Spinal cord (tissue), 10 donors: ENCODE data around the gene GPR132. TPM values are rescaled to one million over a fixed set of nuclear protein-coding genes. Genes with fewer than 3 reads are reported as not detected.
"Not testable (repeated sequence)": the region's sequence is repeated elsewhere in the genome, so short reads cannot be mapped to it uniquely, and the experiment has no call there.

ENCODE experiments used
- DNase-seq, 6 donors: peaks; one replicate each; pipeline versions ENCODE4 v3.0.0 to v3.0.0-alpha.2; 2013 to 2015; ENCODE audit warnings: low spot score in 6 of 6, low read depth in 4 of 6
- H3K27ac ChIP-seq: one replicate; pipeline ENCODE4 v1.5.1; 2013; ENCODE audit warnings: low read depth, low read length, control low read depth
- H3K27me3 ChIP-seq: one replicate; pipeline ENCODE4 v1.6.1; 2013; ENCODE audit warnings: low read length; ENCODE audit not compliant: control insufficient read depth, insufficient read depth
- H3K36me3 ChIP-seq: one replicate; pipeline ENCODE4 v1.6.1; 2013; ENCODE audit warnings: low read length; ENCODE audit not compliant: control insufficient read depth, insufficient read depth
- H3K4me1 ChIP-seq: one replicate; pipeline ENCODE4 v1.6.1; 2013; ENCODE audit warnings: low read length; ENCODE audit not compliant: control insufficient read depth, insufficient read depth
- H3K4me3 ChIP-seq: one replicate; pipeline ENCODE4 v1.5.1; 2013; ENCODE audit warnings: low read depth, low read length, control low read depth
- H3K9me3 ChIP-seq: one replicate; pipeline ENCODE4 v1.6.1; 2013; ENCODE audit warnings: low read length; ENCODE audit not compliant: control insufficient read depth, insufficient read depth
- WGBS: methylation state at CpG from one replicate; pipeline ENCODE4 v1.1.5; 2013; ENCODE audit warnings: missing lambda C conversion rate; ENCODE audit not compliant: insufficient coverage; 5-methylcytosine and 5-hydroxymethylcytosine counted together
- polyA plus RNA-seq, 2 donors: library from polyadenylated mRNA; unstranded; fragments of 120-200 nt; gene quantifications; one replicate each; pipeline ENCODE4 v1.2.1, GENCODE V29; 2013; ENCODE audit not compliant: insufficient read length in 2 of 2
- total RNA-seq, 2 donors: library from RNA; depleted of rRNA in 1 of 2; stranded (reverse); fragments of 120-200 nt in 1 of 2; fragments of >200 nt in 1 of 2; gene quantifications; one replicate each; pipeline versions ENCODE4 v1.2.3 to v1.2.4, GENCODE V29; 2013 to 2014
- donor health status: healthy.

The GPR132 gene
- total and polyA plus RNA-seq, 4 donors = 0.69 to 1.4 (median 1.1) TPM

GRCh38 chr14:105069871-105070759 is 4.9 kb upstream of the GPR132 start:
- no peak overlapping the region for H3K27ac ChIP-seq
- H3K36me3 ChIP-seq = no peaks in the 10 kb centered on the region
- H3K4me3 ChIP-seq = no peak overlapping the region
- WGBS = 77% methylated on average over 20 of the region's 20 CpGs
- peaks cover 13% of the 10 kb centered on the region for H3K4me1 ChIP-seq
- H3K9me3 ChIP-seq = no peaks in the 10 kb centered on the region
- no peaks in the 10 kb centered on the region for H3K27me3 ChIP-seq
- DNase-seq = no peak

GRCh38 chr14:105069522-105069870 is 4.3 kb upstream of the GPR132 start:
- H3K9me3 ChIP-seq = no peaks in the 10 kb centered on the region
- no peaks in the 10 kb centered on the region for H3K36me3 ChIP-seq
- DNase-seq = no peak
- no peaks in the 10 kb centered on the region for H3K27me3 ChIP-seq
- 88% methylated on average over 7 of the region's 10 CpGs for WGBS
- no peak overlapping the region for H3K4me3 ChIP-seq
- peaks cover 9% of the 10 kb centered on the region for H3K4me1 ChIP-seq
- H3K27ac ChIP-seq = no peak overlapping the region

DNA sequence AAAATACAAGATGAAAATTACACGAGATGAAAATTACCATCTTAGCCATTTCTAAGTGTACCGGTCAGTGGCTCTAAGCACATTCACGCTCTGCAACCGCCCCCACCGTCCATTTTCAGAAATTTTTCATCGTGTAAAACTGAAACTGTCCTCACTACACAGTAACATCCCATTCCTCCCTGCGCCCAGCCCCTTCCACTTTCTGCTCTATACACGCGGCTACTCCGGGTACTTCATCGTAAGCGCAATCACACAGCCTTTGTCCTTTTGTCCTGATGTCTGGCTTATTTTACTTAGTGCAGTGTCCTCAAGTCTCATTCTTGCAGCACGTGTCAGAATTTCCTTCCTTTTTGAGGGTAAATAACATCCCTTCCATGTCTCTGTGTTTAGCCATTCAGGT is 3.6 kb upstream of the GPR132 start:
- Histone ChIP-seq H3K4me1 (peaks cover 7% of the 10 kb centered on the region), H3K36me3 (no peaks in the 10 kb centered on the region), H3K9me3 (no peaks in the 10 kb centered on the region), H3K27ac (no peak overlapping the region), H3K27me3 (no peaks in the 10 kb centered on the region), H3K4me3 (no peak overlapping the region)
- no peak for DNase-seq
- 95% methylated on average over 8 of the region's 13 CpGs for WGBS

GRCh38 chr14:105067969-105068301 is 2.7 kb upstream of the GPR132 start:
- Histone ChIP-seq H3K36me3 (no peaks in the 10 kb centered on the region), H3K4me1 (peaks cover 7% of the 10 kb centered on the region), H3K4me3 (no peak overlapping the region), H3K27ac (no peak overlapping the region), H3K9me3 (no peaks in the 10 kb centered on the region), H3K27me3 (no peaks in the 10 kb centered on the region)
- DNase-seq = no peak
- WGBS = 96% methylated on average over 7 of the region's 12 CpGs

DNA sequence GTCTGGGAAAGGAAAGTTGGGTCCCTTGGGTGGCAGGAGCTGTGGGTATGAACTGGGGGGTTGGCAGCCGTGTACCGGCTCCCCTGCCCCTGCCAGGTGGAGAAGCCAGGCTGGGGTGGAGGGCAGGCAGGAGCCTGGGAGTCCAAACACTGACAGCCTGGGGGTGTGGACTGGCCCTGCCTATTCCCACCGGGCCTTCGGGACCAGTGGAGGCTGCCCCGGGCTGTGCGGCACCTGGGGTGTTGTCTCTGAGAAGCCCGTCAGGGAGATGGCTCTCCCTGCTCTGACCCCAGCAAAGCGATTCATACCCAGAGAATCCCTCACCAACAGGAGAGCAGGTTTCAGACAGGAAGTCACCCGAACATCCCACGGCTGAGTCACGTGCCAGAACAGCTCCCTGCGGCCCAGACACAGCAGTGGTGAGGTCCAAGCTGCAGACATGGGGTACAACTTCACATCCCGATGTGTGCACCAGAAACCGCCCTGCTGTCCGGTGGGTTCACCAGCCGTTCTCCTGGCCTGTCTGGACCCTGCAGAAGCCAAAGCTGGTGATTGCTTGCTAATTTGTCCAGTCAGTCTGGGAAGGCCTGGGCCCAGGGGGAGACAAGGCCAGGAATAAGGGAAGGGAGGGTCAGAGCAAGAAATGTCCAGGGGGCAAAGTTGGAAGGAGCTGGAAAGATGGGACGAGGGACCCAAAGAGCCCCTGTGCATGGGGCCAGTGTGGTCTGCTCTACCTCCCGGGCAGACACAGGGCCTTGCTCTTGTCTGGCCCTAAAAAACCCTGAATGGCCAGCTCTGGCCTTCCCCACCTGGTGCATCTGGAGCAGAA is 2.1 kb upstream of the GPR132 start:
- DNase-seq = no peak
- H3K9me3 ChIP-seq = no peaks in the 10 kb centered on the region
- H3K36me3 ChIP-seq = no peaks in the 10 kb centered on the region
- H3K27ac ChIP-seq = no peak overlapping the region
- H3K27me3 ChIP-seq = no peaks in the 10 kb centered on the region
- H3K4me3 ChIP-seq = no peak overlapping the region
- 82% methylated on average over 18 of the region's 18 CpGs for WGBS
- peaks cover 7% of the 10 kb centered on the region for H3K4me1 ChIP-seq

GRCh38 chr14:105066240-105067071 is 1.2 kb upstream of the GPR132 start:
- H3K36me3 ChIP-seq = no peaks in the 10 kb centered on the region
- 86% methylated on average over 24 of the region's 28 CpGs for WGBS
- H3K9me3 ChIP-seq = no peaks in the 10 kb centered on the region
- no peak overlapping the region for H3K4me3 ChIP-seq
- no peak overlapping the region for H3K27ac ChIP-seq
- H3K4me1 ChIP-seq = peaks cover 12% of the 10 kb centered on the region
- no peak for DNase-seq
- no peaks in the 10 kb centered on the region for H3K27me3 ChIP-seq

GRCh38 chr14:105064721-105065143 is 498 bp downstream of the GPR132 start:
- Histone ChIP-seq H3K36me3 (no peaks in the 10 kb centered on the region), H3K9me3 (no peaks in the 10 kb centered on the region), H3K4me3 (no peak overlapping the region), H3K27ac (no peak overlapping the region), H3K4me1 (peaks cover 28% of the 10 kb centered on the region), H3K27me3 (no peaks in the 10 kb centered on the region)
- DNase-seq = no peak
- WGBS = 60% methylated on average over 12 of the region's 12 CpGs

DNA sequence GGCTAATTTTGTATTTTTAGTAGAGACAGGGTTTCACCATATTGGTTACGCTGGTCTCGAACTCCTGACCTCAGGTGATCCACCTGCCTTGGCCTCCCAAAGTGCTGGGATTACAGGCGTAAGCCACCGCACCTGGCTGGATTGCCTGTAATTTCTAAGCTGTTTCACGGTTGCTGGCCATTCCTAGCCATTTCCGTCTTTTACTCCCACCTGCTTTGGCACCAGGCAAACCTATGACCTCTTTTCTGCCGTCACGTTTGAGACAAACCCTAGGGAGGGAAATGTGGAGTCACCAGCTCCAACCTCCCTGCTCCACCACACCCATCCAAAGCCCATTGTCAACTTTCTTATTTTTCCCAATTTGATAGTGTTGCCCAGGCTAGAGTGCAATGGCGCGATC is 1.2 kb downstream of the GPR132 start:
- Histone ChIP-seq H3K27ac (no peak overlapping the region), H3K4me3 (no peak overlapping the region), H3K36me3 (no peaks in the 10 kb centered on the region), H3K27me3 (no peaks in the 10 kb centered on the region), H3K9me3 (no peaks in the 10 kb centered on the region), H3K4me1 (peaks cover 29% of the 10 kb centered on the region)
- DNase-seq = no peak
- WGBS = 98% methylated on average over 10 of the region's 10 CpGs

DNA sequence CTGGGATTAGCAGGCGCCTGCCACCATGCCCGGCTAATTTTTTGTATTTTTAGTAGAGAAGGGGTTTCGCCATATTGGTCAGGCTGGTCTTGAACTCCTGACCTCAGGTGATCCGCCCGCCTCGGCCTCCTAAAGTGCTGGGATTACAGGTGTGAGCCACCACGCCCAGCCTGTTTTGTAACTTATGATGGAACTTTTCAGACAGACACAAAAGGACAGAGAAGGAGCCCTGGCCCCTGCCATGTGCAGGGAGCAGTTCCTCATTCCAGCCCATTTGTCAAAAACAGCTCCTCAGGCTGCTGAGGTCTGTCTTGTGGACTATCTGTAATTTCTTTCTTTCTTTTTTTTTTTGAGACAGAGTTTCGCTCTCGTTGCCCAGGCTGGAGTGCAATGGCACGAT is 1.7 kb downstream of the GPR132 start:
- H3K36me3 ChIP-seq, H3K27ac ChIP-seq: not testable (repeated sequence)

More for the DNA sequence above, 1.7 kb downstream of the GPR132 start:
- H3K4me1 ChIP-seq = peaks cover 34% of the 10 kb centered on the region
- H3K27me3 ChIP-seq, H3K9me3 ChIP-seq, H3K4me3 ChIP-seq, DNase-seq: not testable (repeated sequence)
- WGBS = 93% methylated on average over 5 of the region's 10 CpGs
